T-helper 1 cell (primary cell): ENCODE measurements around the gene CCDC200.
A peak's percentile ranks its signal among the peaks of the same experiment; 100 is the strongest.
"Not testable (repeated sequence)": the region's sequence is repeated elsewhere in the genome, so short reads cannot be mapped to it uniquely, and the experiment has no call there.

ENCODE experiments used
- DNase-seq, 5 donors: peaks; one replicate each; pipeline ENCODE4 v3.0.0-alpha.2; 2012 to 2020

CCDC200 gene

DNA sequence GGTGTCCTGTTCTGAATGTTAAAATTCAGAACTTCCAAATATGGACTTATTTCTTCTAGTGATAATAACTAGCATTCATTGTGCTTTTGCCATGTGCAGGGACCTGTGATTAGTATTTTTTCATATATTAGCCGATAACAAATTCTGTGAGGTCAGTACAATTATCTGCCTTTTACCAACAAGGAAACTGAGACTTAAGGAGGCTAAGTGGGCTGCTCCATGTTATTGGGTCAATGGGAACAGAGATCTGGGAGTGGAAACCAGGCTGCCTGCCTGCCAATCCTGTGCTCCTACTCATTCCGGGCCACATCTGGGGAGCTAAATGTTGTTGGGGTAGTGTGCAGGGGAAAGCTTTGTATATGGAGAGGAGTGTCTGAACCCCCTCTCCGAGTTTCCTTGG is 13.1 kb downstream of the CCDC200 start:
- no peak for DNase-seq

DNA sequence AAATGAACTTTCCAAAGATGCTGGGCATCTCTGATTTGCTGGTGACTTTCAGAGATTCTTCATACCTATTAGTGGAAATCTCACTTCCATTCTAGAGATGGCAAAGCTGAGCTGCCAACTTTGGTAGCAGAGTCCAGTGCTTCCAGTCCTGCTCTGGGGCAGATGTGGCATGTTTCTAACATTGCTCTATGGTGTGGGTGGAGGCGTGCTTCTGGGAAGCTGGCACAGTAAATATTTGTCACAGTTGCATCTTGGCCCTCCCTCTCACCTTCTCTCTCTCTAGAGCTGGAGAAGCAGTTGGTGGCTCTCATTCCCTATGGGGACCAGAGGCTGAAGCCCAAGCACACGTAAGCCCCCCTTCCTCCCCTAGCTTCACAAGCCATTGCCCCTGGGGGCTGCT is 14.9 kb downstream of the CCDC200 start:
- no peak for DNase-seq

DNA sequence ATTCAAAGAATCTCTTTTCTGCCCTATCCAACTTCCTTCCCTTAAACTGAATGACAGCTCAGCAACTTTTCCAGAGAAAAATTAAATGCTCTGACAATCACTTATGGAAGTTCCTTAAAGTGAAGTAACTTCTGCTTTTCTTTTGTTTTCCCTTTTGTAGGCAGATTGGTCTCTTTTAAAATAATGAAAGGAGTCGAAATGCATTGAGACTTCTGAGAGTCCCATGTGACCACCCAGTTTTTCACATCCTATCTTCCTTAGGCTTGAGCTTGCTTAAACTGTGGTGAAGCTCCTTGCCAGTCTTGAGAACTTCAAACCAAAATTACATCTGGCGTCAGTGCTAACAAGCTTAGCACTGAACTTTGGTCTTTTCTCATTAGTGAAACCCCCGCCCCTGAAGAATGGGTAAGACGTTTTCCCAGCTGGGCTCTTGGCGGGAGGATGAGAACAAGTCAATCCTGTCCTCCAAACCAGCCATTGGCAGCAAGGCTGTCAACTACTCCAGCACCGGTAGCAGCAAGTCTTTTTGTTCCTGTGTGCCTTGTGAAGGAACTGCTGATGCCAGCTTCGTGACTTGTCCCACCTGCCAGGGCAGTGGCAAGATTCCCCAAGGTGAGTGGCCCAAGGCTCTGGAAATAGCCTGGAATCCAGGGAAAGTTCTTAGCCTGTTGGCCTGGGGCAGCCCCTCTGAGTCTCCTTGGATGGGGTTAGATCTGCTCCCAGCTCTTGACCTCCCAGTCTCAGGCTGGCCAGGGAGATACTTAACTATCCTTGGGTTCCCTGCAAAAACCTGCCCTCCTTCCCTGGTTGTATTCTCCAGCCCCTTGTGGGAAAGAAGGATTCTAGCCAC is 15.6 kb downstream of the CCDC200 start:
- DNase-seq: no peak

DNA sequence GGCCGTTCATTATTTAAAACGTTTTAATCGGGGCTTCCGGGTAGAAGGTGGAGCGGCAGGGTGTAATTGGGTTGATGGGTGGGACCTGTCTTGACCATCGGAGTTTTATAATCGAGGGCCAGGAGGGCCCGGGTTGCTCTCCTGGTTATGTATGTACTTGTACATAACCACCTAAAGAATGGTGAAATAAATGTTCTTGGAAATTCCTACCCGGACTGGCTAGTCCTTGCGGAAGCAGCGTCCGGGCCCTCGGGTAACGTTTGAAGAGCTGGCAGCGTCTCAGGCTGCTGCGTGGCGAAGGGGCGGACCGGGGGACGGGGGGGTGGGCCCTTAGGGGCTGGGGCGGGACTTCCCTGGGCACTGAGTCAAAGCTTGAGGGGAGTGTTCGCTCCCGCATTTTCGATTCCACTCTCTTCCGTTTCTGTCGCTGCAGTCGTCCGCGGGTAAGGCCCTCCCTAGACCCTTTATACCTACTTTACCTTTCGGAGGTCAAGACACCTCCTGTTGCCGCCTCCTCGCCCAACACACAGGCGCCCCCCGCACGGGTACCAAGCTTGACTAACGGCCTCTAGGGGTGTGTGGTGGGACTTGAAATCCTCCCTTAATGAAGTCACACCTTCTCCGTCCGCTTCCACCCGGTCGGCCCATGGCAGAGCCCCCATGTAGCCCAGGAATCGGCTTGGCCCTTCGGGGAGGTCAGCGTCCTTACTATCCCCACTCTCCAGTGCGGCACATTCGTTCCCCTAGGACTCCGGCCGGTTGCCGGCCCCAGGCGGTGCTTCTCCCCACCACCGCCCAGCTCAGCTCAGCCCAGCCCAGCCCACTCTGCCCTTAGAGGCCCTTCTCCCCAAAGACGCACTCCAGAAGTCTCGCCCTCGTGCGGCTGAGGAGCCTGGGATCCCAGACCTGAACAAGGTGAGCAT is 16.7 kb downstream of the CCDC200 start, which contains the start of gene TMEM106A:
TSS of gene TMEM106A (plus strand) at position 396 of the 923 bp plus-strand sequence. CDS start 1,167 bp downstream, outside the sequence.
- peak; percentile 48 to 84 (median 65) for DNase-seq

DNA sequence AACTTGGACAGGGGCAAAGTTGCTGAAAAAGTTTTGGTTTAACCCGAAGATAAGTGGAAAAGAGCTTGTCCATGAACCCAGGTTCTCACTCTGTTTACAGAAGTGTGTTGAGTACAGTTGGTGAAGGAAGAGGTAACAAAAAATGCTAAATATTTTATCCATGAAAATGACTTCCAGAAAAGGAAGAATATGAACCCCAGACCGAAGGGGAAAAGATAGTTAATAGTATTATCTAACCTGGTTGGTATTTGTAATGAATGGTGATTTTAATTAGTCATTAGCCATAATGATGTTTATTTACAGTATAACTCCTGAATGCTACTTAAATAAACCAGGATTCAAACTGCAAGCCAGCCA is 17.3 kb downstream of the CCDC200 start:
- DNase-seq: no peak

DNA sequence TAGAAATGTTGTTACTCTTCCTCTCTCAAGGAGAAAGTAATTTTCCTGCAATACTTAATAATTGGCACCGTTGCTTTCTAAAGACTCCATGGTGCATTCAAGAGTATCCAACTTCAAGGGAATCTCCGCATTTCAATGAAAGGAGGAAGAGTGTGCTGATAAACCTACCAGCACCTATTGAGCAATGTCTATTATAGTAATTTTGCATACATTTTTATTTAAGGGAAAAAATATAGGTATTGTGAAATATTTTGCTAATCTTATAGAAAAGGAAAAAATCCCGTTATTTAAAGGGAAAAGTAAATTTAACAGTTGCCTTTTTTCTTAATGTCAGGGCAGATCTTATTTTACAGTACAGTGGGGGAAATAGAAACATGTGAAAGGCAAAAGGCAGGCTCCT is 17.8 kb downstream of the CCDC200 start:
- no peak for DNase-seq

DNA sequence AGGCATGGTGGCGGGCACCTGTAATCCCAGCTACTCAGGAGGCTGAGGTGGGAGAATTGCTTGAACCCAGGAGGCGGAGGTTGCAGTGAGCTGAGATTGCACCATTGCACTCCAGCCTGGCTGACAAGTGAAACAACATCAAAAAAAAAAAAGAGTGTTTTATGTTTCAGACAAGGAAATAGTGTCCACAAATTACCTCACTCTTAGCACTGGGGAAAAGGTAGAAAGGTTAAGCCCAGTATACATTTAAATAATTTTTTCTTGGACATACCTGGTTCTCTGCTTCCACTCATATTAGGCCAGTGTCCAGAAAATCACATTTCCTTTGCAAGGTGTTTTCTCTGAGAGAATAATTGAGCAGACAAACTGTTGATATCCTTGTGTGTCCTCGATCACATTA is 25.4 kb downstream of the CCDC200 start:
- not testable (repeated sequence) for DNase-seq

DNA sequence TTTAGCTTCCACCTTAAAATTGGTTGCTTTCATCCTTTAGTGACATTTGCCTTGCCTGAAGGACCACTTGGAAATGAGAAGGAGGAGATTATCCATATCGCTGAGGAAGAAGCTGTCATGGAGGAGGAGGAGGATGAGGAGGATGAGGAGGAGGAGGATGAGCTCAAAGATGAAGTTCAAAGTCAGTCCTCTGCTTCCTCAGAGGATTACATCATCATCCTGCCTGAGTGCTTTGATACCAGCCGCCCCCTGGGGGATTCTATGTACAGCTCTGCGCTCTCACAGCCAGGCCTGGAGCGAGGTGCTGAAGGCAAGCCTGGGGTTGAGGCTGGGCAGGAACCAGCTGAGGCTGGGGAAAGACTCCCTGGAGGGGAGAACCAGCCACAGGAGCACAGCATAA is 28.3 kb downstream of the CCDC200 start:
- no peak for DNase-seq

DNA sequence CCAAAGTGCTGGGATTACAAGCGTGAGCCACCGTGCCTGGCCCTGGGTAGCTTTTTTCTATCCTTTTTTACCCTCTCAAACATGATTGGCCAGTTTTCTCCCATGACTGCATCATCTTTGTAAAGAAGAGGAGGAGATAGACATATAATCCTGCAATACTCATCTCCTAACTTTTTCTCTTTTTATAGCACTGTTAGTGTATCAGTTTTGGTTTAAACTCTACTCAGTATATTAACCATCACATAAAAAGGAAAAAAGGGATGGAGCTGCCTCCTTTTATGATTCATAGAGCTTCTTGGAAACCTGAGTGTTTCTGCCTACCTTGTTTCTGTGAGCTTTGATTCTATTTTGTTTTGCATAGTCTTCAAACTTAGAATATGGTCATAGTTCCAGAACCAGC is 28.8 kb downstream of the CCDC200 start:
- no peak for DNase-seq

DNA sequence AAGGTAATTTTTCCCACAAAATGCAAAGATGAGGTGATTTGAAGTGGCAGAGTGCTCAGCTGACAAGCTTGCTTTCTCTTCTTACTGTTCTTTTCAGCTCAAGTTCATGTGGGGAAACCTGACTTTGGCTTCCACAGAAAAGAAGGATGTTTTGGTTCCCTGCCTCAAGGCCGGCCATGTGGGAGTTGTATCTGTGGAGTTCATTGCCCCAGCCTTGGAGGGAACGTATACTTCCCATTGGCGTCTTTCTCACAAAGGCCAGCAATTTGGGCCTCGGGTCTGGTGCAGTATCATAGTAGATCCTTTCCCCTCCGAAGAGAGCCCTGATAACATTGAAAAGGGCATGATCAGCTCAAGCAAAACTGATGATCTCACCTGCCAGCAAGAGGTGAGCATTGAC is 35.2 kb downstream of the CCDC200 start:
- no peak for DNase-seq

DNA sequence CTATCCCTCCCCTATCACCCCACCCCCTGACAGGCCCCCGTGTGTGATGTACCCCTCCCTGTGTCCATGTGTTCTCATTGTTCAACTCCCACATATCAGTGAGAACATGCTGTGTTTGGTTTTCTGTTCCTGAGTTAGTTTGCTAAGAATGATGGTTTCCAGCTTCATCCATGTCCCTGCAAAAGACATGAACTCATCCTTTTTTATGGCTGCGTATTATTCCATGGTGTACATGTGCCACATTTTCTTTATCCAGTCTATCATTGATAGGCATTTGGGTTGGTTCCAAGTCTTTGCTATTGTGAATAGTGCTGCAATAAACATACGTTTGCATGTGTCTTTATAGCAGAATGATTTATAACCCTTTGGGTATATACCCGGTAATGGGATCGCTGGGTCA is 41.8 kb downstream of the CCDC200 start:
- DNase-seq: not testable (repeated sequence)

DNA sequence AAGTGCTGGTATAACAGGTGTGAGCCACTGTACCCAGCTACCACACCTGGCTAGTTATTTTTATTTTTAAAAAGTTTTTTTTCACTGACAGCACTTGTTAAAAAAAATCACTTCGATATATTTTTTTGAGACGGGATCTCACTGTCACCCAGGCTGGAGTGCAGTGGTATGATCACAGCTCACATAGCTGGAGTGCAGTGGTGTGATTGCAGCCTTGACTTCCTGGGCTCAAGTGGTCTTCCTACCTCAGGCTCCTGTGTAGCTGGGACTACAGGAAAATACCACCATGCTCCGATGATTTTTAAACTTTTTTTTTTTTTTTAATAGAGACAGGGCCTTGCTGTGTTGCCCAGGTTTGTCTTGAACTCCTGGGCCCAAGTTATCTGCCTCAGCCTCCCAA is 44.5 kb downstream of the CCDC200 start:
- no peak for DNase-seq

DNA sequence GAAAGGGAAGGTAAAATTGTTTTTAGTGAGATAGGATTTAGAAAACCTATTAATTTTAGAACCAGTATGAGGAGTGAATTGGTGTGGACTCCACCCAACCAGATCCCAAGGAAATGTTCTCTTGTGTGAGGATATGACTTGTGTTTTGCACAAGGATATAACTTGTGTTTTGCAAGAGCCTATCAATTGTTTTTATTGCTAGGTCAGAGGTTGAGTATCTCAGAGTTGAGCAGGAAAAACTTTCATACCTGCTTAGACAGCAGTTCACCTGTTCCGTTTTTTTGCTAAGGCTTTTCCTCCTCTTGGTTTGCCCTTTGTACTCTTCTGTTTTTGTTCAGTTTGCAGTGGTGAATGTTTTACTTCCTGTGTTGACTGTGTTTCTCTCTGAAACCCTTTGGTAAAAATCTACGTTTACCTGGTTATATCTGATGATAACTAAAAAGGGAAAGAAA is 52.3 kb downstream of the CCDC200 start:
- no peak for DNase-seq

DNA sequence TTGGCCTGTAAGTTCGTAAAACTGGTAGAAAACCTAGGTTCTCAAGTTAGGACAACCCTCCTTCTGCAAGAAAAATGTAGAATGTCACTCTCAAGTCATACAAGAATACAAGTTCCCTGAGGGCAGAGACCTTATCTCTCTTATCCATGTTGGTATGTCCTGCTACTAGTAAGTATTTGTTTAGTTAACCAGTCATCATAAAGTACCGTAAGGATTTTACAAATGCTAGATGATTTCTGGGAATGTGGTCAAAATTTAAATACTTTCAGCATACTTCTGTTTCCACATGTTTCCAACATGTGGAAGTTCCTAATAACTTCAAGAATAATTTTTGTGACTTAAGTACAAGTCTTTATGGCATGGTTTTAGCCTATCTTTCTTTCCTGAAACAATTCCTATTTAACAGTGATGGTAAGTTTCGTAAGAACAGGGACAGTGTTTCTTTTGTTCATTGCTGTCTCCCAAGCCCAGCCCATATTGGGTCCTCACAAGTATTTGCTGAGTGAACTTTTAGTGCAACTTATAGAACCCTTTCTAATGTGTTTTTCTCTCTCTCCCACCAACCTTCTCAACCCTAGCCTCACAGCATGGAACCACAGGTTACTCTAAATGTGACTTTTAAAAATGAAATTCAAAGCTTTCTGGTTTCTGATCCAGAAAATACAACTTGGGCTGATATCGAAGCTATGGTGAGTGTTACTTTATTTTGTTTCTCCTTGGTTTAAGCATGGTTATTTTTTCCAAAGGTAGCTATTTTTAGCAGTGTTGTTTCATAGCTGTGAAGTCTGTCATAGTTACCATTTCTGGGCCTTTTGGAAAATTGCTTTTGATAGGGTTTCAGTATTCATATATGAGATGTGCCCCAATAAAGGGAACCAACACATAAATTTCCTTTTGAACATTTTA is 53.0 kb downstream of the CCDC200 start:
- no peak for DNase-seq

DNA sequence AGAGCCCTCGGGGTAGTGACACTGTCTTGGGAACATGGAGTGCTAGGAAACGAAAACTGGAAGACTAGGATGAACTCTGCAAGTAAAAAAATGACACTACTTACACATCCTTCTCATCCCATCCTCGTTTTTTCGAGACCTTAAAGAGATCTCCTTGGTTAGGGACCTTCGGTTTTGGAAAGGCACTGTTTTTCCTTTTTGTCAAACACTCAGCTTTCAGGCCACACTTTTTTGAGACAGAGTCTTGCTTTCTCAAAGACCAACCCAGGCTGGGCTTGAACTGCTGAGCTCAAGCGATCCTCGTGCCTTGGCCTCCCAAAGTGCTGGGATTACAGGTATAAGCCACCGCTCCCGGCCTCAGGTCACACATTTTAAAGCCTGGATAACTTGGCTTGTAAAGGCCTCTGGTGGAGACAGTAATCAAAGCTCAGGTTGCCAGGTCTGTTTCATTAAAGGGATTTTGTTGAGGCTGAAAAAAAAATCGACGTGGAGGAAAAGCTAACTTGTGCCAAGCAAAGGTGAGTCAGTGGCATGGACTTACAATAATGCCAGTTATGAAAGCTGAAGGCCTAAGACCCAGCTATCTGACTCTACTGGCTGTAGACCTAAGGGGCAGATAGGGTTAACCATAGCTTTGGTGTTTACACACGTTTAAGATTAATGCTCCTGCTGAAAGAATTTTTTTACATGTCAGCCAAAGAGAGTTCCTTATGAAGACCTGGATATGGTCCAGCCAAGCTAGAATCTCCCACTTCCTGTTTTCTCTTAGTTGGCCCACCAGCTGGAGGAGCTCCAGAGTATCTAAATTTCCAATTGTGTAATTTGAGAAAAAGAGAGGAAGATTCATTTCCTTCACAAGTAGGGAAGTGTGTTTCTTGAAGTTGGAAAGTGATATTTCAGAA is 56.6 kb downstream of the CCDC200 start:
- peak in 1 of 5 donors; percentile 20 for DNase-seq
